Liver (tissue), 9 donors: Measurements from ENCODE around the gene PTHLH. TPM values are rescaled to one million over a fixed set of nuclear protein-coding genes. Genes with fewer than 3 reads are reported as not detected.

Source experiments
- DNase-seq: peaks from one replicate; pipeline ENCODE4 v3.0.0-alpha.2; 2017; ENCODE audit warnings: low spot score
- H3K27ac ChIP-seq, 2 donors: one replicate each; pipeline ENCODE4 v1.7.0; 2013; ENCODE audit warnings: inconsistent platforms in 2 of 2, low read length in 2 of 2, control low read depth in 1 of 2, low read depth in 1 of 2, mild to moderate bottlenecking in 1 of 2
- H3K27me3 ChIP-seq, 4 donors: one replicate each; pipeline versions ENCODE4 v1.6.1 to v1.7.0; 2013; ENCODE audit warnings: low read length in 3 of 4, inconsistent platforms in 1 of 4, mild to moderate bottlenecking in 1 of 4, moderate library complexity in 1 of 4; ENCODE audit not compliant: control insufficient read depth in 4 of 4, insufficient read depth in 4 of 4
- H3K36me3 ChIP-seq, 4 donors: one replicate each; pipeline versions ENCODE4 v1.6.1 to v1.7.0; 2013; ENCODE audit warnings: low read length in 3 of 4, mild to moderate bottlenecking in 3 of 4, low read depth in 1 of 4, moderate library complexity in 1 of 4; ENCODE audit not compliant: control insufficient read depth in 4 of 4, insufficient read depth in 3 of 4
- H3K4me1 ChIP-seq, 4 donors: one replicate each; pipeline versions ENCODE4 v1.6.1 to v1.7.0; 2013; ENCODE audit warnings: low read length in 3 of 4, mild to moderate bottlenecking in 3 of 4, moderate library complexity in 1 of 4; ENCODE audit not compliant: control insufficient read depth in 4 of 4, insufficient read depth in 4 of 4
- H3K4me3 ChIP-seq, 3 donors: one replicate each; pipeline versions ENCODE4 v1.6.1 to v1.7.0; 2013; ENCODE audit warnings: low read length in 3 of 3, control low read depth in 1 of 3, low read depth in 1 of 3, mild to moderate bottlenecking in 1 of 3
- H3K9ac ChIP-seq, 2 donors: one replicate each; pipeline ENCODE4 v1.7.0; 2013; ENCODE audit warnings: low read length in 2 of 2, mild to moderate bottlenecking in 2 of 2, moderate library complexity in 2 of 2, control low read depth in 1 of 2, low read depth in 1 of 2
- H3K9me3 ChIP-seq, 4 donors: one replicate each; pipeline versions ENCODE4 v1.6.1 to v1.7.0; 2013; ENCODE audit warnings: low read length in 3 of 4; ENCODE audit not compliant: control insufficient read depth in 4 of 4
- ATF3 ChIP-seq: IDR thresholded peaks from 2 replicates; pipeline ENCODE4 v1.6.1; 2016; ENCODE audit warnings: antibody characterized with exemption
- CTCF ChIP-seq: fragments of 150-350 bp; IDR thresholded peaks from 2 replicates; pipeline ENCODE4 v1.5.1; 2017; ENCODE audit warnings: improper control_type of control experiment, low read depth, low read length; ENCODE audit not compliant: missing input control
- EGR1 ChIP-seq, 2 donors: IDR thresholded peaks; 2 replicates each; pipeline ENCODE4 v1.6.1; 2016 to 2018; ENCODE audit warnings: antibody characterized with exemption in 2 of 2, low read depth in 2 of 2
- FOXA1 ChIP-seq: IDR thresholded peaks from 2 replicates; pipeline ENCODE4 v1.6.1; 2016; ENCODE audit warnings: antibody characterized with exemption
- FOXA2 ChIP-seq: IDR thresholded peaks from 2 replicates; pipeline ENCODE4 v1.6.1; 2016; ENCODE audit warnings: antibody characterized with exemption
- GABPA ChIP-seq, 2 donors: IDR thresholded peaks in 1 of 2; conservative IDR thresholded peaks in 1 of 2; 2 replicates each; pipeline ENCODE4 v1.6.1; 2016; ENCODE audit warnings: antibody characterized with exemption in 2 of 2, mild to moderate bottlenecking in 1 of 2, moderate library complexity in 1 of 2
- HNF4A ChIP-seq, 2 donors: conservative IDR thresholded peaks; 2 replicates each; pipeline ENCODE4 v1.6.1; 2016; ENCODE audit warnings: antibody characterized with exemption in 2 of 2, mild to moderate bottlenecking in 2 of 2
- HNF4G ChIP-seq: IDR thresholded peaks from 2 replicates; pipeline ENCODE4 v1.6.1; 2016; ENCODE audit warnings: antibody characterized with exemption
- JUND ChIP-seq, 2 donors: IDR thresholded peaks; 2 replicates each; pipeline ENCODE4 v1.6.1; 2016; ENCODE audit warnings: antibody characterized with exemption in 2 of 2
- MAX ChIP-seq: IDR thresholded peaks from 2 replicates; pipeline ENCODE4 v1.6.1; 2016; ENCODE audit warnings: antibody characterized with exemption
- NR2F2 ChIP-seq: IDR thresholded peaks from 2 replicates; pipeline ENCODE4 v1.6.1; 2016; ENCODE audit warnings: antibody characterized with exemption
- REST ChIP-seq: IDR thresholded peaks from 2 replicates; pipeline ENCODE4 v1.6.1; 2016; ENCODE audit warnings: antibody characterized with exemption, mild to moderate bottlenecking
- RXRA ChIP-seq, 2 donors: IDR thresholded peaks; 2 replicates each; pipeline ENCODE4 v1.6.1; 2017 to 2018; ENCODE audit warnings: antibody characterized with exemption in 2 of 2, mild to moderate bottlenecking in 1 of 2
- SP1 ChIP-seq: IDR thresholded peaks from 2 replicates; pipeline ENCODE4 v1.6.1; 2018; ENCODE audit warnings: antibody characterized with exemption, mild to moderate bottlenecking
- TAF1 ChIP-seq: conservative IDR thresholded peaks from 2 replicates; pipeline ENCODE4 v1.6.1; 2016; ENCODE audit warnings: antibody characterized with exemption, mild to moderate bottlenecking
- YY1 ChIP-seq: IDR thresholded peaks from 2 replicates; pipeline ENCODE4 v1.6.1; 2016; ENCODE audit warnings: antibody characterized with exemption, mild to moderate bottlenecking
- ZBTB33 ChIP-seq: IDR thresholded peaks from 2 replicates; pipeline ENCODE4 v1.6.1; 2016; ENCODE audit warnings: antibody characterized with exemption
- WGBS: extraction: QIAGEN DNeasy Blood & Tissue Kit; methylation state at CpG from one replicate; pipeline ENCODE4 v1.1.7; 2013; 5-methylcytosine and 5-hydroxymethylcytosine counted together
- polyA plus RNA-seq, 2 donors: library from polyadenylated mRNA; stranded (reverse) in 1 of 2; unstranded in 1 of 2; fragments of 200-250 nt in 1 of 2; fragments of >200 nt in 1 of 2; fragmentation: Nextera tagmentation in 1 of 2; extraction: Ambion mirVana in 1 of 2; gene quantifications; one replicate each; pipeline versions ENCODE4 v1.2.1 to v1.2.3, GENCODE V29; 2013 to 2015
- total RNA-seq, 2 donors: library from RNA; depleted of rRNA; stranded (reverse); fragments of >200 nt; gene quantifications; one replicate each; pipeline ENCODE4 v1.2.3, GENCODE V29; 2014
- donor health status: healthy.
- donor health status: healthy.
- donor health status: healthy.
- donor health status: healthy.
- donor health status: healthy.

The PTHLH gene
- total and polyA plus RNA-seq, 4 donors: not detected

- TF ChIP-seq CTCF (no peak), MAX (no peak), HNF4A (conservative IDR thresholded peaks at IDR 0.05) (no peak), GABPA (IDR thresholded peaks at IDR 0.05 in 1 of 2, conservative IDR thresholded peaks at IDR 0.05 in 1 of 2) (no peak), JUND (IDR thresholded peaks at IDR 0.05) (no peak), REST (no peak), SP1 (no peak), TAF1 (no peak), ZBTB33 (no peak)
- Histone ChIP-seq H3K4me1 (no peaks in the 10 kb centered on the region), H3K9ac (no peak overlapping the region), H3K27me3 (peaks cover 0 to 3% (median 0%) of the 10 kb centered on the region in 4 donors), H3K9me3 (peaks cover 0 to 2% (median 0%) of the 10 kb centered on the region in 4 donors), H3K27ac (no peak overlapping the region), H3K36me3 (no peaks in the 10 kb centered on the region), H3K4me3 (no peak overlapping the region)
- WGBS: 54% methylated on average over 4 of the region's 4 CpGs
- DNase-seq: no peak
Measured at GRCh38 chr12:27982951-27983350, 10.4 kb upstream of the PTHLH start.

GRCh38 chr12:27982385-27982784, 9.9 kb upstream of the PTHLH start:
- no peaks in the 10 kb centered on the region for H3K4me1 ChIP-seq
- H3K9me3 ChIP-seq: peaks cover 0 to 2% (median 0%) of the 10 kb centered on the region in 4 donors
- H3K9ac ChIP-seq: no peak overlapping the region
- no peak for DNase-seq
- no peak overlapping the region for H3K27ac ChIP-seq
- no peaks in the 10 kb centered on the region for H3K36me3 ChIP-seq
- H3K27me3 ChIP-seq: peaks cover 0 to 3% (median 0%) of the 10 kb centered on the region in 4 donors
- TF ChIP-seq FOXA2 (no peak), HNF4G (no peak), YY1 (no peak), GABPA (IDR thresholded peaks at IDR 0.05 in 1 of 2, conservative IDR thresholded peaks at IDR 0.05 in 1 of 2) (no peak), JUND (IDR thresholded peaks at IDR 0.05) (no peak), FOXA1 (no peak), NR2F2 (no peak), RXRA (IDR thresholded peaks at IDR 0.05) (no peak), EGR1 (IDR thresholded peaks at IDR 0.05; ENCODE audit: low read depth in 2 of 2) (no peak), MAX (no peak), ATF3 (no peak), REST (no peak)
- no peak overlapping the region for H3K4me3 ChIP-seq
- WGBS: 37% methylated on average over 2 of the region's 2 CpGs
